Activated naive CD4-positive, alpha-beta T cell treated with anti-CD3 and anti-CD28 coated beads, Interleukin-2, amount 50 U/mL, for 24 hours (primary cell): ENCODE results near the gene TMEM53.

Experiments used
- H3K27ac Mint-ChIP-seq: one replicate; pipeline ENCODE4 v1.8.0; 2021; ENCODE audit warnings: mild to moderate bottlenecking, mixed read lengths
- H3K27me3 Mint-ChIP-seq: one replicate; pipeline ENCODE4 v1.8.0; 2021; ENCODE audit warnings: mixed read lengths
- H3K36me3 Mint-ChIP-seq: one replicate; pipeline ENCODE4 v1.8.0; 2021; ENCODE audit warnings: mixed read lengths
- H3K4me1 Mint-ChIP-seq: one replicate; pipeline ENCODE4 v1.8.0; 2021; ENCODE audit warnings: mixed read lengths
- H3K4me3 Mint-ChIP-seq: one replicate; pipeline ENCODE4 v1.8.0; 2021; ENCODE audit warnings: mild to moderate bottlenecking, mixed read lengths
- H3K9me3 Mint-ChIP-seq: one replicate; pipeline ENCODE4 v1.8.0; 2021; ENCODE audit warnings: mixed read lengths

TMEM53 gene

GRCh38 chr1:44616991-44617702 is 57.1 kb downstream of the TMEM53 start:
- Mint-ChIP-seq H3K27me3 (no peaks in the 10 kb centered on the region), H3K27ac (no peak overlapping the region), H3K4me1 (no peaks in the 10 kb centered on the region), H3K9me3 (no peaks in the 10 kb centered on the region), H3K4me3 (no peak overlapping the region), H3K36me3 (no peaks in the 10 kb centered on the region)

GRCh38 chr1:44616284-44616990 is 57.8 kb downstream of the TMEM53 start:
- no peaks in the 10 kb centered on the region for H3K9me3 Mint-ChIP-seq
- no peaks in the 10 kb centered on the region for H3K36me3 Mint-ChIP-seq
- no peaks in the 10 kb centered on the region for H3K27me3 Mint-ChIP-seq
- H3K4me1 Mint-ChIP-seq: no peaks in the 10 kb centered on the region
- H3K27ac Mint-ChIP-seq: no peak overlapping the region
- no peak overlapping the region for H3K4me3 Mint-ChIP-seq

GRCh38 chr1:44613941-44614340 is 60.3 kb downstream of the TMEM53 start:
- Mint-ChIP-seq H3K4me3 (no peak overlapping the region), H3K27me3 (no peaks in the 10 kb centered on the region), H3K9me3 (no peaks in the 10 kb centered on the region), H3K36me3 (no peaks in the 10 kb centered on the region), H3K4me1 (no peaks in the 10 kb centered on the region), H3K27ac (no peak overlapping the region)

- Mint-ChIP-seq H3K36me3 (no peaks in the 10 kb centered on the region), H3K4me3 (no peak overlapping the region), H3K4me1 (no peaks in the 10 kb centered on the region), H3K27me3 (no peaks in the 10 kb centered on the region), H3K9me3 (no peaks in the 10 kb centered on the region), H3K27ac (no peak overlapping the region)
Observed at GRCh38 chr1:44611866-44612265, 62.4 kb downstream of the TMEM53 start.

GRCh38 chr1:44611419-44611818 is 62.9 kb downstream of the TMEM53 start:
- Mint-ChIP-seq H3K9me3 (no peaks in the 10 kb centered on the region), H3K27me3 (no peaks in the 10 kb centered on the region), H3K4me1 (no peaks in the 10 kb centered on the region), H3K4me3 (no peak overlapping the region), H3K36me3 (no peaks in the 10 kb centered on the region), H3K27ac (no peak overlapping the region)

- Mint-ChIP-seq H3K9me3 (no peaks in the 10 kb centered on the region), H3K27me3 (no peaks in the 10 kb centered on the region), H3K4me3 (no peak overlapping the region), H3K36me3 (no peaks in the 10 kb centered on the region), H3K27ac (no peak overlapping the region), H3K4me1 (no peaks in the 10 kb centered on the region)
Observed at GRCh38 chr1:44610527-44611148, 63.6 kb downstream of the TMEM53 start.

- Mint-ChIP-seq H3K27ac (no peak overlapping the region), H3K36me3 (no peaks in the 10 kb centered on the region), H3K4me1 (no peaks in the 10 kb centered on the region), H3K9me3 (no peaks in the 10 kb centered on the region), H3K4me3 (no peak overlapping the region), H3K27me3 (no peaks in the 10 kb centered on the region)
Observed at GRCh38 chr1:44609768-44610526, 64.3 kb downstream of the TMEM53 start.

- H3K9me3 Mint-ChIP-seq: no peaks in the 10 kb centered on the region
- H3K27me3 Mint-ChIP-seq: no peaks in the 10 kb centered on the region
- H3K4me3 Mint-ChIP-seq: no peak overlapping the region
- H3K4me1 Mint-ChIP-seq: no peaks in the 10 kb centered on the region
- no peak overlapping the region for H3K27ac Mint-ChIP-seq
- H3K36me3 Mint-ChIP-seq: no peaks in the 10 kb centered on the region
Observed at GRCh38 chr1:44609412-44609767, 64.9 kb downstream of the TMEM53 start.

- Mint-ChIP-seq H3K27me3 (no peaks in the 10 kb centered on the region), H3K27ac (no peak overlapping the region), H3K4me1 (no peaks in the 10 kb centered on the region), H3K9me3 (no peaks in the 10 kb centered on the region), H3K36me3 (no peaks in the 10 kb centered on the region), H3K4me3 (no peak overlapping the region)
Observed at GRCh38 chr1:44608141-44608540, 66.1 kb downstream of the TMEM53 start.

GRCh38 chr1:44606701-44607281 is 67.5 kb downstream of the TMEM53 start:
- H3K36me3 Mint-ChIP-seq: no peaks in the 10 kb centered on the region
- no peaks in the 10 kb centered on the region for H3K9me3 Mint-ChIP-seq
- no peaks in the 10 kb centered on the region for H3K4me1 Mint-ChIP-seq
- H3K27ac Mint-ChIP-seq: no peak overlapping the region
- no peak overlapping the region for H3K4me3 Mint-ChIP-seq
- H3K27me3 Mint-ChIP-seq: no peaks in the 10 kb centered on the region

GRCh38 chr1:44605914-44606615 is 68.2 kb downstream of the TMEM53 start:
- no peaks in the 10 kb centered on the region for H3K4me1 Mint-ChIP-seq
- H3K4me3 Mint-ChIP-seq: no peak overlapping the region
- H3K27ac Mint-ChIP-seq: no peak overlapping the region
- no peaks in the 10 kb centered on the region for H3K27me3 Mint-ChIP-seq
- no peaks in the 10 kb centered on the region for H3K9me3 Mint-ChIP-seq
- H3K36me3 Mint-ChIP-seq: no peaks in the 10 kb centered on the region

GRCh38 chr1:44604157-44604955 is 69.9 kb downstream of the TMEM53 start:
- Mint-ChIP-seq H3K4me3 (no peak overlapping the region), H3K36me3 (no peaks in the 10 kb centered on the region), H3K27me3 (no peaks in the 10 kb centered on the region), H3K4me1 (no peaks in the 10 kb centered on the region), H3K9me3 (no peaks in the 10 kb centered on the region), H3K27ac (no peak overlapping the region)

GRCh38 chr1:44603718-44604117 is 70.6 kb downstream of the TMEM53 start:
- H3K9me3 Mint-ChIP-seq: no peaks in the 10 kb centered on the region
- no peaks in the 10 kb centered on the region for H3K36me3 Mint-ChIP-seq
- H3K4me3 Mint-ChIP-seq: no peak overlapping the region
- H3K27me3 Mint-ChIP-seq: no peaks in the 10 kb centered on the region
- no peaks in the 10 kb centered on the region for H3K4me1 Mint-ChIP-seq
- H3K27ac Mint-ChIP-seq: no peak overlapping the region
